Islet of Langerhans (tissue), 1 donor: ENCODE measurements around the gene DDX25.
"Not testable (repeated sequence)": the region's sequence is repeated elsewhere in the genome, so short reads cannot be mapped to it uniquely, and the experiment has no call there.

Experiments
- FAIRE-seq: peaks from one replicate; lab custom pipeline; 2011; peaks lifted over from hg19 to GRCh38; lab: Jason Lieb, UNC

The DDX25 gene

DNA sequence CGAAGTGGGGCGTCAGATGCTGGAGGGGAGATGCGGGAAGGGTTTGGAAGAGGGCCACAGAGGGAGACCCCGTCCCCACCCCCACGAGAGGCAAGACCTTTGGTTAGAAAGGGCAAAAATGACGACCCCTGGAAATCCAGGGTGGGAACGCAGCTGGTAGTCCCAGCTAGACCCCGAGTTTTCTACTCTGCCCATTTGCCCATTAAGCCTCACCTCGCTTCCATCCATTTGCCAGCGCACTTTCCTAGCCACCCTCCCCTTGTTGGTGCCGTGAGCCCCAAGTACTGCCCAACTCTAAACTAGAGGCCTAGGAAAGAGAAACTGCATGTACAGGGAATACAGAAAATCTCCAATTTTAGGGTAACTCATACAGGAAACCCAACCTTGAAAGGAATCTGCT, 370 bp downstream of the DDX25 start:
- no peak for FAIRE-seq

DNA sequence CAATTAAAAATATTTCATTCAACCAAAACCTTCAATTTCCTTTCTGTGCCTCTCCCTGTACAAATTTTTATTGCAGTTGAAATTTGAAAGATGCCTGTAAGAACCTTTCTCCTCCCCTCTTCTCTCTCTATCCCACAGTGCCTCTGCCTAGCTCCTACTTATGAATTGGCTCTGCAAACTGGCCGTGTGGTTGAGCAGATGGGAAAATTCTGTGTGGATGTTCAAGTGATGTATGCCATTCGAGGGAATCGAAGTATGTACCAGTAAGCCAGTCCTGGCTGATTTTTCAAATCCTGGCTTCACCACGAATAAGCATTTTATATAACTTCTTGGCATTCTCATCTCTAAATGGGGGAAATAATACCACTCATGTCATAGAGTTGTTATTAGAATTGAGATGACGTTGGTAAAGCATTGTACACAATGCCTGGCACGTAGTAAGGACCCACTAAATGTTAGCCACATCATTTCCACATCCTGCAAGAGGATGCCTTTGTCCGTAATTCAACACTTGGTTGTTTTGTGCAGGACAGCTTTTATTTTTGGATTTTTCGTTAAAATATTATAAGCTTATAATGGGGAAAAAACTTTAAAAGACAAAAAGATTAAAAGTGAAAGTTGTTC, 6.0 kb downstream of the DDX25 start:
- FAIRE-seq = no peak

DNA sequence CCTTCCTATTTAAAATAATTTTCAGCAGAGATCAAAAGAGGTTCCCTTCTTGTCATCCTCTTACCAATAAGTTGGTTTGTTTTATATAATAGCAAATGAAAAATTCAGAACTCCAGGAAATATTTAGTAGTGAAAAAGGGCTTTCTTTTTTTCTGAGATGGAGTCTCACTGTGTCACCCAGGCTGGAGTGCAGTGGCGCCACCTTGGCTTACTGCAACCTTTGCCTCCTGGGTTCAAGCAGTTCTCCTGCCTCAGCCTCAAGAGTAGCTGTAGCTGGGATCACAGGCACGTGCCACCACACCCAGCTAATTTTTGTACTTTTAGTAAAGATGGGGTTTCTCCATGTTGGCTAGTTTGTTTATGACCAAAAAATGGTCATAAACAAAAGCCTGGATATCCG, 10.3 kb downstream of the DDX25 start:
- FAIRE-seq = not testable (repeated sequence)

DNA sequence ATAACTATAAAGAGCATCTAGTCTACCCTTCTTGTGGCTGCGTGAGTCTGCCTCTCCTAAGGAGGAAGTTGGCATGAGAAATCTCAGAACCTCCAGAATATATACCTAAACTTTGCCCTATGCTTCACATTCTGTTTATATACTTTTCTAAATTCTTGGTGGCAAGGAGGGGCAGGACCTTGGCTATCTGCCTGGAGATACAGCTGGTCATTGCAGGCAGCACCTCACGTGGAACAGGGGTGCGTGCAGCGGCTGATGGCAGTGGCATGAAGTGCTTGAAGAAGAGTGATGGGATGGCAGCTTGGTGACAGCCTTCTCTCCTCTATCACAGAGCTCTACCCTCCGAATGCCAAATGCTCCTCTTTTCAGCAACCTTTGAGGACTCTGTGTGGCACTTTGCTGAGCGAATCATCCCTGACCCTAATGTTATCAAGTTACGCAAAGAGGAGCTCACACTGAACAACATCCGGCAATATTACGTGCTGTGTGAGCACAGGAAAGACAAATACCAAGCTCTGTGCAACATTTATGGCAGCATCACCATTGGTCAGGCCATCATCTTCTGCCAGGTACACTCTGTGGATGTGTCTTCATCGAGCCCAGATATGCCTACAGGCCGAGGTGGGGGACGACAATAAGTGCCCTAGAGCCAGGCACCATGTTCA, 12.5 kb downstream of the DDX25 start:
- FAIRE-seq = no peak

DNA sequence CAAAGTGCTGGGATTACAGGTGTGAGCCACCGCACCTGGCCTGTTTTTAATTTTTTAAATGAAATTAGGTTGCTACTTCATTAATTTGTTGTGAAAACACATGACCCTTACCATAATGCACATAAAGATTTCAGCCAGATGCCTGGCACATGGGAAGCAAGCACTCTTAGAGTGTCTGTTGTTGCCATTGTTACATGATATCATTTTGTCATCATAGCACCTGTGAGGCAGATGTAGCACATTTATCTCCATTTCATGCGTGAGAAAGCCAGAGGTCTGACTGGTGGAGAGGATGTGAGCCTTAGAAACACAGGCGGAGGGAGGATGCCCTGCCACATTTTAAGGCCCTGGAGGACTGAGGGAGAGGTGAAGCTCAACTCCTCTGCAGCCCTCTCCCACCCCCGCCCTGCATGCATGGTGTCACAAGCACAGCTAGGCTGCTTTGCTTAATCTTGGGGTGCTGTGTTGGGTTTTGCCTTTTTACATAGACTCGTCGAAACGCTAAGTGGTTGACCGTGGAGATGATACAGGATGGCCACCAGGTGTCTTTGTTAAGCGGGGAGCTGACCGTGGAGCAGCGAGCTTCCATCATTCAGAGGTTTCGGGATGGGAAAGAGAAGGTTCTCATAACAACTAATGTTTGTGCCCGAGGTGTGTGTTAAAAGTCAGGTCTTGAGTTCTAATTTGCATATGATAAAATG, 14.0 kb downstream of the DDX25 start:
- no peak for FAIRE-seq

DNA sequence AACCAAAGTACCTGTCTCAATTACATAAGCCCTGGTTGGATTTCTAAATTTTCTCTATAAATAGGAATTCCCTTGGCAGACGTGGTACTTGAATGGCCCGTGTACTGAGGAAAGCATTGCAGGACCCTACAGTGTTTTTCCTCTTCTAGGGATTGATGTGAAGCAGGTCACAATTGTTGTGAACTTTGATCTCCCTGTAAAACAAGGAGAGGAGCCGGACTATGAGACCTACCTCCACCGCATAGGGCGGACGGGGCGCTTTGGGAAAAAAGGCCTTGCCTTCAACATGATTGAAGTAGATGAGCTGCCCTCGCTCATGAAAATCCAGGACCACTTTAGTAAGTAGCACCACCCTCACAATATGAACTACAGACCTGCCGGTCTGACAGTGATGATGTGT, 16.7 kb downstream of the DDX25 start:
- no peak for FAIRE-seq

DNA sequence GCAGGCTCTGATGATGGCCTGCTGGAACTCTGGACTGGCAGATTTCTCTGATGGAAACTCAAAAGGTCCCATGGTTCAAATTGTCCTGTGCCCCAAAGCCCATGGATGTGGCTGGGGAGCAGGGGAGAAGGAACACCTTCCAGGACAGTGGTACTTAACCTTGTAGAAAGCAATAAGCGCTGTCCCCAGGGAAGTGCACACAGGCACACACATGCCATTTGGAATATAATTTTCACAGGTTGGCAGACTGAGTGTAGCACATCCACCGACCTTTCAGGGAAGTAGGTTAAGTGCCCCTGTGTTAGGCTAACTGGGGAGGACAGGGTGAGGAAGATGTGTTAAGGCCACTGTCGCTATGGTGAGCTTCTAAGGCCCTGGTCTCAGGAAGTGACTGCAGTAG, 17.8 kb downstream of the DDX25 start:
- FAIRE-seq = no peak

DNA sequence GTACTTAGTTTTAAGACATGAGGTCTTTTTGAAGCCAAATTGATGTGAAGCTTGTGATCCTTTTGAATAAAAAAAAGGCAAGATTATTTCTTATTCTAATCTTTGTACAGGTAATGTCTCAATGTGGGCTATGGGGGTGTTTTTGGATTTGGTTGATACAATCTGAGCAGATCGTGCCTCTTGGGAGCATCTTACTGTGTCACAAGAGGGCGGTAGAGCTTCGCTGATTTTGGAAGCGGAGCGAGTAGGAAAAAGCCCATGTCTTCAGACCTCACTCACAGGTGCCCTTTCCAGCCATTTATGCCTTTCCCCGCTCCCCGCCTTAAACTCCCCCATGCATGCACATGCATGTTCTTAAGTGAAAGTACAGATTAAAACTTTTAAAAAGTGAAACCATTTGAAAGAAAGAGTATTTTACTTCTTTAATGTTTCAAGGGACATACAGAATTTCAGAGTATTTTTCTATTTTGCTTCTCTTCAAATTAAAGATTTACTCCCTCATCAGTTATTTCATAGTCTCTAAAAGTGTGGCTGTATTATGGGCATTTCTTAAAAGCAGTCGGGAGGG, 18.8 kb downstream of the DDX25 start:
- peak; percentile 80 for FAIRE-seq

DNA sequence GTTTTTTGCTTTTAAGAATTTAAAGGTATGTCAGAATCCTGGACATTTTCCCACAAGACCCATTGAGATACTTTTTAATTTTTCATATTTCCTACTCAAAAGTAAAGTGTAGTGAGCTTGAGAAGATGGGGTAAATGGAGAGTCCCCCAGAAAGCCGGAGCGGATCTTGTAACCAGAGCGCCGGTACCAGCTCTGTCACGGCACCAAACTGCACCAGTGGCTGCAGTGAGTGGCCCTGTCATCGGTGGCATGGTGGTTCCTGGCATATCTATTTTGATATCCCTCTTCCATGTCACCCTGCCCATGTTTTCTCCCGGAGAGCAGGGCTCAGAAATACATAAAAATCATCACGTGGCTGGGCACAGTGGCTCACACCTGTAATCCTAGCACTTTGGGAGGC, 19.3 kb downstream of the DDX25 start:
- no peak for FAIRE-seq

DNA sequence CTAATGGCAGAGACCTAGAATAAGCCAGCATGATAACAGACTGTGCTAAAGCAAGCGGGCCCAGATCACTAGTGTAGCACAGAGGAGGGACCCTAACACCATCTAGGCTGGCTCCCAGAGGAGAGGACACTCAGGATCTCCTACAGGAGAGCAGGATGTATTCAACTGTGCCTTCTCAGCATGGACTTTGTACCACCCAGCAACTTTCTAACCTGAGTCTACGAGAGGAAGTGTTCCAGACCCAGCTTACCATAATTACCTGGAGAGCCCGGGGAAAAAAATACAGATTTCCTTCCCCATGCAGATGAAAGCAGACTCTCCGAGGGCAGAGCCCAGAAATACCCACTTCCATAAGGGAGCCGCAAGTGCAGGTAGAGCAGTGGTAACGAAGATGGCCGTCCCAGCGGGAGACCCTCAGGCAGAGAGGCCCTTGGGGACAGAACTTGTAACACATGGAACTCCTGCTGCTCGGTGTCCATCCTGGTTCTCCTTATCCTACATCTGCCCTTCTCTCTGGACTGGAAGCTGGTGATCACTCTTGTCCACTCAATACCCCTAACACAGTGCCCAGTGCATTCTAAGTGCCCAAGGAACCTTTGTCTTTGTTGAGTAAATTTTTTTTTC, 20.2 kb downstream of the DDX25 start:
- FAIRE-seq = no peak

DNA sequence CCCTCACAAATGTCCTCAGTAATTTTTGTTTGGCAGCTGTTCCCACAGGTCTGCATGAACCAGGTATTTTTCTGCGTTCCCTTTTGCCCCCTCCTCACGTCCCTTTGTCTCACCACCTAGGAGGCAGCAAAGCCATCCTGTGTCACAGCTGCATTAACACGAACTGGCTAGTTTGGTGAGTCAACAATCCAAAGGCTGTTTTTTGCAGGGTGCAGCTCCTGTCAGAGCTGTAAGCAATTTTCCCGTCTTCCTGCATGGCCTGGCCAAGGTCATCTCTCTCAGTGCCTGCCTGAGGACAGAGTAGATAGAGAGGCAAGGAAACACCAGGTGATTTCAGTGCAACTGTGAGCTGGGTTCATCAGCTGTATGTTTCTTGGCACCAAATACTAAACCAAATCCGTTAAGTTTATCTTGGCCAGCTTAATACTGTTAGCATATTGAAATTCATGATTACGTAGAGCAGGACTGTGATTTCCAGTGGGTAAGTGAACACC, 21.0 kb downstream of the DDX25 start:
- FAIRE-seq = no peak

DNA sequence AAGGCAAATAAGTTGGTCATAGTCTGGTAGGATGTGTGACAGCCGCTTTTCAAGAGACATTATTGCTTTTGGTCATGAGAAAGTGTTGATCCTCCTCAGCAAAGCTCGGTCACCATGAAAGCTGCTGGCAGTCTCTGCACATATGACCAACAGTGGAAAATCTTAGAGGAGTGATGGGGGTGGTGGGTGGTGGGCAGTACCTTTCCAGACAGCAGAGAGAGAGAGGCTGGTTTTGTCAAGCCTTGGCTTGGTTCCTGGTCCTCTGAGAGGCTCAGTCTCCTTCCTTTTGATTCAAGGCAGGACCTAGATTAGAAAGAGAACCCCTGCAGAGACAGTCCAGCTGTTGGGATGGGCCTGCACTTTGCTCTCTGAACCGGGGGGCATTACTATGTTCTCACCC, 21.5 kb downstream of the DDX25 start:
- no peak for FAIRE-seq

DNA sequence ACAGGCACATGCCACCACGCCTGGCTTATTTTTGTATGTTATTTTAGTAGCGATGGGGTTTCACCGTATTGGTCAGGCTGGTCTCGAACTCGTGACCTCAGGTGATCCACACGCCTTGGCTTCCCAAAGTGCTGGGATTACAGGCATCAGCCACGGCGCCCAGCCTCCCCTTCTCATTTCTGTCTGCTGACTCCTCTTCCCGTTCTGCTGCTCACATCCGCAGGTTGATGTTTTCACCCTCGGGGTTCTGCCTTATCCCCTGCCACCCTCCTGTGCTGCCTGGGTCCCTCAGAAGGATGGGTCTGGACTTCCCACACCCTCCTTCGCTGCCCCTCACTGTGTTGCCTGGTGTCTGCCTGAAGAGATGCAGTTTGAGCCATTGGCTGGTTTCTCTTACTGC, 22.4 kb downstream of the DDX25 start:
- FAIRE-seq = no peak

DNA sequence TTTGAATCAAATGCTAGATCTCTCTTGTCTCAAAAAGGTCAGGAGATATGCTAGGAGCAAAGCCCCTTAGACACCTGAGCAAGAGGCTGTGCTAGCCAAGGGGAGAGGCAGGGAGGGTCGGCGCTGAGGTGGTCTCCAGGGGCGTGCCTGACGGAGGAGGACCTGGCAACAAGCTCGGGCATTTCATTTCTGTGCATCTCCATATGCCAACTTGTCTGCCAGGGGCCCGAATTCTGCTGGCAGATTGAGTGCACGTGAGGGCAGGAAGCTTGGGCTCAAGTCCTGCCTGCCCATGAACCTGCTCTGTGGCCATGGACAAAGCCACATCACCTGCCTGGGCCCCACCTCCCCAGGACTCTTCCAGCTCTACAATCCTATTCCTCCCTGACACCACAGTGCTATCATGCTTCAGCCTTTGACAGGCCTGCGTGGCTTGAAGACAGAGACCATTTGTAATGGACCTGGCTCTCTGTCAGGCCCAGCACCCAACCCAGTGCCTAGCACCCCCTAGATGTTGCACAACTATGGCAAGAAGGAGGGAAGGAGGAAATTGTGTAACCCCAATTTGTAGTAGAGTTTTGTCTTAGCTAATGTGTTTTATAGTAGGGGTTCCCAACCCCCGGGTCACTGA, 25.3 kb downstream of the DDX25 start:
- no peak for FAIRE-seq

DNA sequence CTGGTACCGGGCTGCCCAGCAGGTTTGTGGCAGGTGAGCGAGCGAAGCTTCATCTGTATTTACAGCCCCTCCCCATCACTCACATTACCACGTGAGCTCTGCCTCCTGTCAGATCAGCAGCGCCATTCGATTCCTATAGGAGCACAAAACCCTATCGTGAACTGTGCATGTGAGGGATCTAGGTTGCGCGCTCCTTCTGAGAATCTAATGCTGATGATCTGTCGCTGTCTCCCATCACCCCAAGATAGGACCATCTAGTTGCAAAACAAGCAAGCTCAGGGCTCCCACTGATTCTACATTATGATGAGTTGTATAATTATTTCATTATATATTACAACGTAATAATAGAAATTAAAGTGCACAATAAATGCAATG, 25.8 kb downstream of the DDX25 start:
- FAIRE-seq = no peak

DNA sequence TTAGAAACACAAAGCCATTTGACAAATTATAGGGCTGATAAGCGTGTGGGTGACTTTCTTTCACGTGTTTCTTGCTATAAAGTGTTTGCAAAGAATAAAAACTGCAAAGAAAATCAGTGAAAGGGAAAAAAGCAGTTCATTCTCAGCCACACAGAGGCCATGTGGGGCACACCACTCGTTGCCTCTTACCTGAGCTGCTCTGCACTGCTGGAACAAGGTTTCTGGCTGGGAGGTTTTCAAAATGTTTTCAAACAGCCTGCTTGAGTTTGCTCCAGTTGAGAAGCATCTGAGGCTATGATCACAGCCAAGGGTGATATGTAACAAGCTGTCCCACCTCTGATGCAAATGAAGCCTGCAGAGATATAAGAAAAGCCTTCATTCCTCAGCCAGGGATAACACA, 26.8 kb downstream of the DDX25 start:
- FAIRE-seq = no peak

DNA sequence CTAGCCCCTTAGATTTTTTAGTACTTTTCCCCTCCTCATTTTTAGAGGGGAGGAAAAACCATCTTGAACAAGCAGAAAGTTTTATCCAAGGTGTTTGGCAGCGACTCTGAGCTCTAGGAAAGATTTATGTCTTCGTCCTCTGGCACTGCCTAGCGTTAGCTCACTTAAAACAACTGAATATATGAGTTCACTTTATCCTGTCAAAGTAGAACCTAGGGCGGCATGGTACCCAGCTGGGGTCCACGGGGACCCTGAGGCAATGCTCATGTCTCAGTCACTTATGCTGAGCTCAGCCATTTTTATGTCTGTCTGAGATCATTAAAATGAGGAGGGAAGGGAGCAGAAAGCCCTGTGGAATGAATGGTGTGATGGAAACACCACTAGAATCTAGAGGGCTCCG, 27.4 kb downstream of the DDX25 start:
- FAIRE-seq = no peak

DNA sequence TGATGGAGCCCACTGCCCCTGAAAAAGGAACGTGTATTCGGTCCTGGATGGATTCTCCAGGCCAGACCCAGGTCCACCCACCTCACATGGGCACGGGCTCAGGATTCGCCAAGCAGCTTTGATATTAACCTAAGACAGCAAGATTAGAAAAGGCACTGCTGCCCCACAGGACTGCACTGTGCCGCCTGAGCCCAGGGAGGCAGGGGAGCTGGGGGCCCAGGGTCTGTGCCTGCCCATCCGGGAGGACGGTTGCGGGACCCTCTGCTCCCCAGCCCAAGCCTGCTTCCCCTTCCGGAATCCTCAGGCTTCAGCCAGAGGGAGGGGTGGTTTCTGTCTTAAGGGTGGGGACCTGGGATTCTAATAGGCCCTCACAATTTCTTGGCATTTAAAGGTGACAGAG, 28.0 kb downstream of the DDX25 start:
- FAIRE-seq = no peak

DNA sequence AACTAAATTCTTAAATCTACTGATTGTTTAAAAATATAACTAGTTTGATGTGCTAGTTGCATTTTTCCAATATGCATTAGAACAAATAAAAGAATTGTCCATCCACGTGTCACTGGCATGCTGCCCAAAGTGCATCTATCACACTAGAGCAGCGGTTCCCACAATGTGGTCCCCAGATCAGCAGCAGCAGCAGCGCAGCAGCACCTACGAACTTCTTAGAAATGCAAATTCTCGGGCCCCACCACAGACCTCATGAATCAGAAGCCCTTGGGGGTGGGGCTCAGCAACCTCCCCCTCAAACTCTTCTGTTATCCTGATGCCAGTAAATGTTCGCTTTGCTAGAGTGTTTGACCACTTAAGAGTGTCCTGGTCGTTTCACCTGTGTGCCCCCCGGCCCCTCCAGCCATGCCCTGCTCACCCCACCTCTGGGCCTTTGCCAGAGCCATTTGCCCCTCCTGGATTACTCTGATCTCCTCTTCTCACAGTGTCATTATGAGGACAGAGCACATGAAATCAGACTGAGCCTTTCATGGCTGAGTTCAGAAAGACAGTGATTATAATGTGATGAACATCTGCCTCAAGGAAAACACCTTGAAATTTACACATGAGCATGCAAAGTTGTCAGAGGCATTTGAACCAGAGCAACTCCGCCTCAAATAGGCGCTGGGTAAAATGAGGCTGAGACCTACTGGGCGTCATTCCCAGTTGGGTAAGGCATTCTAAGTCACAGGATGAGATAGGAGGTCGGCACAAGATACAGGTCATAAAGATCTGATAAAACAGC, 28.9 kb downstream of the DDX25 start:
- no peak for FAIRE-seq

DNA sequence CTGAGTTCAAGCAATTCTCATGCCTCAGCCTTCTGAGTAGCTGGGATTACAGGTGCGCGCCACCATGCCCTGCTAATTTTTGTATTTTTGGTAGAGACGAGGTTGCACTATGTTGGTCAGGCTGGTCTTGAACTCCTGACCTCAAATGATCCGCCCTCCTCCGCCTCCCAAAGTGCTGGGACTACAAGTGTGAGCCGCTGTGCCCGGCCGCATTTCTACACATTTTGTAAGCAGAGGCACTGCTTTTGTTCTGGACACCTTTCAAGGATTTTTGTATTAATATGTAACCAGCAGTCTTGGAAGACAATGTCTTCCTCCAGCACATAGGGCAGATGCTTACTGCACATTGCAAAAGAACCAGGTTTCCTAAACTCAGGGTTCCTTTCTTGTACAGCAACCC, 30.2 kb downstream of the DDX25 start:
- FAIRE-seq = no peak

DNA sequence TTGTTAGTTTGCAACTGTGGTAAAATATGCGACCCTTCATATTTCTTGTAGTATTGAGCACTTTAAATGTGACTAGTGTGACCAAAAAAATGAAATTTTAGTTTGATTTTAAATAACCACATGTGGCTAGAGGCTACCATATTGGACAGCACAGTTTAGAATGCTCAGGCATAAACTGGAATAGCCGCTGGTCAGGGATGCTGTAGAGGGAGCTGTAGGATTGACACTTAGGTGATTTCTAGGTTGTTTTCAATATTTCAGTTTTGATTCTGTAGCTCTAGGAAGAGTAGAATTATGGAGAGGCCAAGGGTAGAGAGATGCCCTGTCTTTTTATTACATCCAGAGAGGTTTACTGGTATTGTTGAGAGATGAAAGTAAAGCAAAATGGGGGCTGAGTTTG, 30.7 kb downstream of the DDX25 start:
- no peak for FAIRE-seq
